ENCODE data around the gene SLC6A15. TPM values are rescaled to one million over a fixed set of nuclear protein-coding genes. Genes with fewer than 3 reads are reported as not detected.

SLC6A15 gene
- total and polyA plus RNA-seq, 2 of the 13 experiments (the other 11 are each of a cell fraction or from before 2014, with no cell fraction given): not detected

GRCh38 chr12:84811291-84811690, 101.3 kb downstream of the SLC6A15 start (continued):
- TF ChIP-seq ZNF276 (CRISPR knock-in tag; IDR thresholded peaks at IDR 0.05; ENCODE audit: low read depth) (no peak), ZNF556 (CRISPR knock-in tag; IDR thresholded peaks at IDR 0.05; ENCODE audit: borderline replicate concordance) (no peak), ZNF710 (CRISPR knock-in tag; IDR thresholded peaks at IDR 0.05; ENCODE audit: borderline replicate concordance) (no peak), ZNF292 (CRISPR knock-in tag; IDR thresholded peaks at IDR 0.05; ENCODE audit: borderline replicate concordance, low read depth) (no peak), AKNA (CRISPR knock-in tag; IDR thresholded peaks at IDR 0.05; ENCODE audit: borderline replicate concordance) (no peak), ZFP37 (CRISPR knock-in tag; IDR thresholded peaks at IDR 0.05; ENCODE audit: borderline replicate concordance) (no peak), ZBTB7B (CRISPR knock-in tag; IDR thresholded peaks at IDR 0.05) (no peak)
